GM06990 (cell line): ENCODE results near the gene WHAMM.
A peak's percentile ranks its signal among the peaks of the same experiment; 100 is the strongest.

ENCODE experiments used
- DNase-seq: peaks from one replicate; pipeline ENCODE4 v3.0.0-alpha.2; 2011; ENCODE audit not compliant: insufficient read length; ENCODE audit errors: extremely low read depth
- H3K27me3 ChIP-seq: replicated peaks from 2 replicates; pipeline ENCODE4 v1.6.0; 2011; ENCODE audit warnings: low read length; ENCODE audit not compliant: control insufficient read depth, insufficient read depth
- H3K36me3 ChIP-seq: 2 replicates; pipeline ENCODE4 v1.5.1; 2011; ENCODE audit warnings: low read length; ENCODE audit not compliant: control insufficient read depth, insufficient read depth
- H3K4me3 ChIP-seq: replicated peaks from 2 replicates; pipeline ENCODE4 v1.5.1; 2011; ENCODE audit warnings: low read depth, mild to moderate bottlenecking, control low read depth, low read length
- TF ChIP-seq, protein P1 (sequence below): IDR thresholded peaks from 2 replicates; pipeline ENCODE4 v1.5.1; 2011; ENCODE audit warnings: low read length, control low read depth, mild to moderate bottlenecking, inconsistent platforms; ENCODE audit not compliant: insufficient read depth, poor library complexity, severe bottlenecking

The WHAMM gene

DNA sequence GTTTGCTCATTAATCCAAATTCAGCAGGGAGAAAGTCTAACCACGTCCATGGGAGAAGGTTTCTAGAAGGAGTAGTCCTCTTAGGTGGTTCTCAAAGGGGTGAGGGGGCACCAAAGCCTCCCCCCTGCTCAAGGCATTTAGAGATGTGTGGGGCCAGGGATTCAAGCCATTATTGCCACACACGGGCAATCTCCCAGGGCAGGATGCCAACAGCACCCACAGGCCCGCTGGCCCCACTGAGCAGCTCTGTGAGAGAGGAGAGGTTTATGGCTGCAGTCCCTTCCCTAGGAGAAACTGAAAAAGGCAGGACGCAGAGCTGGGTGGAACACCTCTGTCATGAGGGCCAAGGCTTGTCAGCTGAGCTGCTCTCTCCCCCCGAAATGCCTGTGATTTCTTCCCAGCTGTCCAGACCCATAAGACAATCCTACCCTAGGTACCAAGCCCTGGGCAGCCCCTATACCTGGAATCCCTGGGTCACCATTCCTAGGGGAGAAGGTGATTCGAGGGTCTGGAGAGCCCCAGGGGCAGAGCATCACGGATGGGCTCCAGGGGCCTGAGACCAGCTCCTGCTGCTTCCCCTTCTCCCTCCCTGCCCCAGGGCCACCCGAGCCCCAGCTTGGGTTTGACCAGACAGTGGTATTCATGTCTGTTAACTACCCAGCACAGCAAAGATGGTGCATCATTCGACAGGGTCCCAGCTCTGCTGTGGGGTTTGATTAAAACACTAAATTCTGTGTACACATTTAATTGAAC is 39.0 kb downstream of the WHAMM start:
- TF ChIP-seq, protein P1, sequence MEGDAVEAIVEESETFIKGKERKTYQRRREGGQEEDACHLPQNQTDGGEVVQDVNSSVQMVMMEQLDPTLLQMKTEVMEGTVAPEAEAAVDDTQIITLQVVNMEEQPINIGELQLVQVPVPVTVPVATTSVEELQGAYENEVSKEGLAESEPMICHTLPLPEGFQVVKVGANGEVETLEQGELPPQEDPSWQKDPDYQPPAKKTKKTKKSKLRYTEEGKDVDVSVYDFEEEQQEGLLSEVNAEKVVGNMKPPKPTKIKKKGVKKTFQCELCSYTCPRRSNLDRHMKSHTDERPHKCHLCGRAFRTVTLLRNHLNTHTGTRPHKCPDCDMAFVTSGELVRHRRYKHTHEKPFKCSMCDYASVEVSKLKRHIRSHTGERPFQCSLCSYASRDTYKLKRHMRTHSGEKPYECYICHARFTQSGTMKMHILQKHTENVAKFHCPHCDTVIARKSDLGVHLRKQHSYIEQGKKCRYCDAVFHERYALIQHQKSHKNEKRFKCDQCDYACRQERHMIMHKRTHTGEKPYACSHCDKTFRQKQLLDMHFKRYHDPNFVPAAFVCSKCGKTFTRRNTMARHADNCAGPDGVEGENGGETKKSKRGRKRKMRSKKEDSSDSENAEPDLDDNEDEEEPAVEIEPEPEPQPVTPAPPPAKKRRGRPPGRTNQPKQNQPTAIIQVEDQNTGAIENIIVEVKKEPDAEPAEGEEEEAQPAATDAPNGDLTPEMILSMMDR = no peak
- Histone ChIP-seq H3K27me3 (no peaks in the 10 kb centered on the region; the same call in 1 of the 2 replicates), H3K4me3 (no peak overlapping the region), H3K36me3 (no peaks in the 10 kb centered on the region)
- no peak for DNase-seq

DNA sequence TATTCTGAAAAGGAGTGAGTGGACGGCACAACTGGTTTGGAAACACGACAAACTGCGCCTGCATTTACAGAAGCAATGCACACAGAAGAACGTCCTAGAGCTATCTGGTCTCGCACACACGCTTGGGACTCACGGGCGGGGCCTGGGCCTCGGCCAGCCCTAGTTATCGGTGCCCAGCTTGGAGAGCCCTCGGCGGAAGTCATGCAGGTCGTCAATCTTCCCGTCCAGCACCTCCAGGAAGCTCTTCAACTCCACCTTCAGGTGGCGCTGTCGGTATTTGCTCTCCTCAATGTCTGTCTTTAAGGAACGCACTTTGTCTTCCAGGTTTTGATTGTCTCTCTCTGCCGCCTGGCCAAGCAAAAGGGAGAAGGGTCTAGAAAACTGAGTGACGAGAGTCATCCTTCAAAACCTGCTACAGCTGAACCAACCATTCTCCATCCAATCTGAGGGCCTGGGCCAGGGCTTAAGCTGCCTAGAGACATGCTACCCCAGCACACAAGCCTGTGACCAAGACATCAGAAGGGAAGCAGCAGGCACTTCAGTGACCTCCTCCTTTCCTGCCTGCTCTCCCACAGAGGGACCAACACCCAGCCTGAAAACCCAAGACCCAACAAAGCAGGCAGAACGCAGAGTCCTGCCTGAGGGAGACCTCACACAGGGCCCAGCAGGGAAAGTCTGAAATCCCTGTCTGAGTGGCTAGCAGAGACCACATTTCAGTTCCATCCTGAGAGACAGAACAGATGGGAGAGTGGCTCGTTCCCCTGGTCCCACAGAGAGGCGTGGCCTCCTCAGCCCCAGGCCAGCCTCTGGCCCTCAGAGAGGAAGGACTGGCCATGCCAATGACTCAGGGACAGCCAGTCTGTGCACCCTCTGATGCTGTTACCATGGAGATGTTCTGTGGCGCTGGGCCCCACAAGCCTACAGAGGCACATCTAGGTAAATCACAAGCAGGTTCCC is 40.4 kb downstream of the WHAMM start:
- no peaks in the 10 kb centered on the region for H3K36me3 ChIP-seq
- H3K4me3 ChIP-seq = no peak overlapping the region
- peak; percentile 34 for DNase-seq

DNA sequence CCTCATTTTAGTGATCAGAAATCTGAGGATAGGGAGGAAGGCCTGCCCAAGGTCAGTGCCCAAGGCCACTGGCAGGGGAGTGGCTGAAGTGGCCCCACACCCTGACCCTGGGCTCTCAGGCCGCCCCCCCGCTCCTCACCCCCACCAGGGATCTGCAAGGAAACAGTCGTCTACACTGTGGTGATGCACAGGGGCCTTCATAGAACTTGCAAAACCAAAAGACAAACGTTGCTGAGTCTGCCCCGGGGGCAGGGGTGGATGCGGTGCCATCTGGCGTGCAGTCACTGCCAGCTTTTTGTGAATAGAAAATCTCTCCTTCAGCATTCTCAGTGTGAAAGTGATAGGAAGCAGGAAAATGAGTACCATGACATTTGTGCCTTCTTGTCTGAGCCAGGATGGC is 41.3 kb downstream of the WHAMM start:
- H3K36me3 ChIP-seq = no peaks in the 10 kb centered on the region
- no peaks in the 10 kb centered on the region; the same call in 1 of the 2 replicates for H3K27me3 ChIP-seq
- no peak for DNase-seq
- TF ChIP-seq, protein P1 = no peak
- H3K4me3 ChIP-seq = no peak overlapping the region

More for the DNA sequence above, 40.4 kb downstream of the WHAMM start:
- H3K27me3 ChIP-seq = no peaks in the 10 kb centered on the region; the same call in 1 of the 2 replicates
- TF ChIP-seq, protein P1 = peak; percentile 72

DNA sequence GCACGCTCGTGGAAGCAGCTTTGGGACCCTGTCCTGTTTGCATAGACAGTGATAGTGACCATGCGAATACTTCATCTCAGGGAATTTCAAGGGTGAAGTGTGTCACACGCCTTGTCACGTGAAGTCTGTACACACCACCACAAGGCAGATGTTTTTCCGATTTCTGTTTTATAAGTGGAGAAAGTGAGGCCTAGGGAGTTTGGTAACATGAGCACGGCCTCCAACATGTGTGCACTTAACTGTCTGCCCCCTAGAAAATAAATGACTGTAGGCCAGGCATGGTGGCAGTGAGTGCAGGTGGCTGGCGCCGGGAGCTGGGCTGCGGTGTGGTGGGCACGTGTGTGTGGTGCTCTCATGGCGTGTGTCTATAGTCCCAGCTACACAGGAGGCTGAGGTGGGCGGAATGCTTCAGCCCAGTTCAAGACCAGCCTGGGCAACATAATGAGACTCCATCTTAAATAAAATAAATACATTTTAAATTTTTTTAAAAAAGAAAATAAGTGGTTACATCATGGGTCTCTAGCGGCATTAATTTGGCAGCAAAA is 42.0 kb downstream of the WHAMM start:
- Histone ChIP-seq H3K27me3 (no peaks in the 10 kb centered on the region; the same call in 1 of the 2 replicates), H3K36me3 (no peaks in the 10 kb centered on the region), H3K4me3 (no peak overlapping the region)
- TF ChIP-seq, protein P1 = no peak
- no peak for DNase-seq

DNA sequence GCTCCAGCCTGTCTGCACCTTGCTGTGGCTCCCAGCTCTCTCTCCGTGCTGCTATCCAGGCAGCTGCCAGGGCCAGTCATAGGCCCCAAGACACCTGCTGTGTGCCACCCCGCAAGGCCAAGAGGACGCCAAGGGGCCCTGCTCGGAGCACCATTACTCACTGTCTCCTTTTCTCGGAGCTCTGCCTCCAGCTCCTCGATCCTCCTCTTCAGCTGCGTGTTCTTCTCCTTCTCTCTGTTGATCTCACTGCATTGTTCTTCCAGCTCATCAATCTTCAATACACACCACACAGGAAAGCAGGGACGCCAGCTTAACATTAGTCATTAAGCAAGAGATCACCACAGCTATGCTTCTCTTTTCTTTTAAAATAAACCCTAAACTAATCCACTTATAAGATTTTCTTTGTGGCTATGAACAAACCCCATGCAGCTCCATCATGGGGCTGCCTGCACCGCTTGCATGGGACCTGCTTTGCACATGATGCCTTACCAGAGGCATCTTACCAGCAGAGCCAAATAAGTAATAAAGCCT is 42.6 kb downstream of the WHAMM start:
- no peaks in the 10 kb centered on the region; the same call in 1 of the 2 replicates for H3K27me3 ChIP-seq
- H3K36me3 ChIP-seq = no peaks in the 10 kb centered on the region
- no peak for DNase-seq
- TF ChIP-seq, protein P1 = no peak
- no peak overlapping the region for H3K4me3 ChIP-seq
